ENCODE results near the gene PTPRK.
"Not testable (repeated sequence)": the region's sequence is repeated elsewhere in the genome, so short reads cannot be mapped to it uniquely, and the experiment has no call there.

PTPRK gene

DNA sequence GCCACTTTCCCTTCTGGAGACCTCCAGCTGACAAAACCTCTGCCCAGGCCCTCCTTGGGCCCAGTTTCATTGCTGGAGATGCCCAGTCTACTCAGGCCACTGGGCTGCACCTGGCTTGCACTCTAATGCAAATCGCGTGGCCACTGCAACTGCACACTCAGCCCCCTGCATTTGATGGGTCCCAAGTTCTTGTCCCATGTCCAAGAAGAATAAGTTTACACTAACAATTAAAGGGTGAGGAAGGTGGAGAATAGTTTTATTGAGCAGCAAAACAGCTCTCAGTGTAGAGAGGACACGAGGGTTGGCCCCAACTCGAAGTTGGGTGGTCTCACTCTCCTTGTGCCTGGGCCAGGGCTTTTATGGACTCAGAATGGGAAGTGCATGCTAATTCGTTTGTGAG lies 587.7 kb downstream of the PTPRK start:
- DNase-seq, result no peak
- intact Hi-C loops (cut with DNase I; ENCODE audit: low total_unique reads), result no loop called here
- TF ChIP-seq, protein P1, sequence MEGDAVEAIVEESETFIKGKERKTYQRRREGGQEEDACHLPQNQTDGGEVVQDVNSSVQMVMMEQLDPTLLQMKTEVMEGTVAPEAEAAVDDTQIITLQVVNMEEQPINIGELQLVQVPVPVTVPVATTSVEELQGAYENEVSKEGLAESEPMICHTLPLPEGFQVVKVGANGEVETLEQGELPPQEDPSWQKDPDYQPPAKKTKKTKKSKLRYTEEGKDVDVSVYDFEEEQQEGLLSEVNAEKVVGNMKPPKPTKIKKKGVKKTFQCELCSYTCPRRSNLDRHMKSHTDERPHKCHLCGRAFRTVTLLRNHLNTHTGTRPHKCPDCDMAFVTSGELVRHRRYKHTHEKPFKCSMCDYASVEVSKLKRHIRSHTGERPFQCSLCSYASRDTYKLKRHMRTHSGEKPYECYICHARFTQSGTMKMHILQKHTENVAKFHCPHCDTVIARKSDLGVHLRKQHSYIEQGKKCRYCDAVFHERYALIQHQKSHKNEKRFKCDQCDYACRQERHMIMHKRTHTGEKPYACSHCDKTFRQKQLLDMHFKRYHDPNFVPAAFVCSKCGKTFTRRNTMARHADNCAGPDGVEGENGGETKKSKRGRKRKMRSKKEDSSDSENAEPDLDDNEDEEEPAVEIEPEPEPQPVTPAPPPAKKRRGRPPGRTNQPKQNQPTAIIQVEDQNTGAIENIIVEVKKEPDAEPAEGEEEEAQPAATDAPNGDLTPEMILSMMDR (IDR thresholded peaks at IDR 0.05), result no peak

DNA sequence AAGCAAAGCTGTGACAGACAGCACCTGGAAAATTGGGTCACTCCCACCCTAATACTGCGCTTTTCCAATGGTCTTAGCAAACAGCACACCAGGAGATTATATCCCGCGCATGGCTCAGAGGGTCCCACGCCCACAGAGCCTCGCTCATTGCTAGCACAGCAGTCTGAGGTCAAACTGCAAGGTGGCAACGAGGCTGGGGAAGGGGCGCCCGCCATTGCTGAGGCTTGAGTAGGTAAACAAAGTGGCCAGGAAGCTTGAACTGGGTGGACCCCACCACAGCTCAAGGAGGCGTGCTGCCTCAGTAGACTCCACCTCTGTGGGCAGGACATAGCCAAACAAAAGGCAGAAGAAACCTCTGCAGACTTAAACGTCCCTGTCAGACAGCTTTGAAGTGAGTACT lies 594.0 kb downstream of the PTPRK start:
- DNase-seq; intact Hi-C loops (cut with DNase I; ENCODE audit: low total_unique reads): not testable (repeated sequence)

More for the DNA sequence above, 587.7 kb downstream of the PTPRK start:
- Histone ChIP-seq H3K4me1 (no peaks in the 10 kb centered on the region), H3K27me3 (no peaks in the 10 kb centered on the region), H3K4me3 (no peak overlapping the region), H3K27ac (no peak overlapping the region), H3K9me3 (peaks cover 0 to 7% (median 0%) of the 10 kb centered on the region in 3 donors), H3K36me3 (no peaks in the 10 kb centered on the region)

DNA sequence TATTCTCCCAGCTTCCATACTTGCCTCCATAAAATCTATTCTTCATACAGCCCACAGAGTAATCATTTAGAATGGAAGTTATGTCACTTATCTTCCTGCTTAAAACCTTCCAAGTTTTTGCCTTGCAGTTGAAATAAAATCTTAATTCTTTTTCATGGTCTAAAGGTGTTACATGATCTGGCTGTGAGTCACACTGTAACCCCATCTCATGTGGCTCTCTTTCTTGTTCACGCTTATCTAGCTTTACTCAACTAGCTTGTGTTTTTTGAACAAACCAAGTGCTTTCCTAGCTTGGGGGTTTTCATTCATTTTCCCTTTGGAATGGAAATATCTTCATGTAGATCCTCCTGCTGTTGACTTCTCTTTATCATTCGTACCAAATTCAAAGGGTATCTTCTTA lies 596.0 kb downstream of the PTPRK start:
- no peak for DNase-seq
- H3K27me3 ChIP-seq, result no peaks in the 10 kb centered on the region
- intact Hi-C loops (cut with DNase I; ENCODE audit: low total_unique reads), result no loop called here
- H3K4me1 ChIP-seq, result no peaks in the 10 kb centered on the region
- H3K9me3 ChIP-seq, result peaks cover 0 to 10% (median 10%) of the 10 kb centered on the region in 3 donors
- H3K27ac ChIP-seq, result no peak overlapping the region
- no peak overlapping the region for H3K4me3 ChIP-seq
- TF ChIP-seq, protein P1 (IDR thresholded peaks at IDR 0.05), result no peak
- no peaks in the 10 kb centered on the region for H3K36me3 ChIP-seq

More for the DNA sequence above, 594.0 kb downstream of the PTPRK start:
- not testable (repeated sequence) for H3K27ac ChIP-seq, H3K36me3 ChIP-seq, H3K4me1 ChIP-seq, H3K27me3 ChIP-seq, H3K4me3 ChIP-seq
- peaks cover 0 to 10% (median 10%) of the 10 kb centered on the region in 3 donors for H3K9me3 ChIP-seq

DNA sequence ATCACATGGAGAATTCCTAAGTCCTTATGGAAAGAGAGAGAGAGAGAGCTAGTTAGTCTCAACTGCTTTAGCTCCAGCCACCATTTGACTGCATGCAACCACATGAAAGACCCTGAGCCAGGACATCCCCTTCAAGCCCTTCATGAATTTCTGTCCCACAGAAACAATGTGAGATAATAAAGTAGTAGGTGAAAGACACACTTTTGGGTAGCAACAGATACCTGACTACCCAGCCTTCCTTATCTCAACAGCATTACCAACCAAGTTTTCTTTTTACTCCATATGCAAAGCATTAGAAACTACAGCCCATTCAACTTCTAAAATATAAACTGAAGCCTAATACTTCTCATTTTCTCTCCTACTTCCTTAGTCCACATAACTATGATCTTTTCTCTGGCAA lies 596.4 kb downstream of the PTPRK start:
- Histone ChIP-seq H3K27me3 (no peaks in the 10 kb centered on the region), H3K27ac (no peak overlapping the region), H3K9me3 (peaks cover 0 to 10% (median 10%) of the 10 kb centered on the region in 3 donors), H3K36me3 (no peaks in the 10 kb centered on the region), H3K4me3 (no peak overlapping the region), H3K4me1 (no peaks in the 10 kb centered on the region)
- DNase-seq, result no peak
- TF ChIP-seq, protein P1 (IDR thresholded peaks at IDR 0.05), result no peak
- intact Hi-C loops (cut with DNase I; ENCODE audit: low total_unique reads), result no loop called here

DNA sequence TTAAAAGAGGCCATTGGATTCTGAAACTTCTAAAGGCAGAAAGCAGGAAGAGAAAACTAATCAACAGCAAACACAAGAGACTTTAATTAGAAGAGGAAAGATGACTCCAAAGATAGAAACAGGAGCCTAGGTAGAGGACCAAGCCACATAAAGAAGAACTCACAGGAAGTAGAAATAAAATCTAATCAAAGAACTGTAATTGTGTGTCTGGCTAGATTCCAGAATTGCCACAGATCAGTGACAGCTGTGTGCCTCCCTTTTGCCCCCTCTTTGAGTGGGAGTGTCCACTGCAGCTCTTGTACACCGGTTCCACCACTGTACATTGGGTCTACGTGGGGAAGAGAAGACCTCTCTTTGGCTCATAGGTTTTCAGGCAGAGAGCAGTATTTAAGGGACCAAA lies 597.3 kb downstream of the PTPRK start:
- intact Hi-C loops (cut with DNase I; ENCODE audit: low total_unique reads), result no loop called here
- TF ChIP-seq, protein P1 (IDR thresholded peaks at IDR 0.05), result no peak
- peaks cover 0 to 10% (median 10%) of the 10 kb centered on the region in 3 donors for H3K9me3 ChIP-seq
- no peaks in the 10 kb centered on the region for H3K4me1 ChIP-seq
- no peaks in the 10 kb centered on the region for H3K36me3 ChIP-seq
- DNase-seq, result no peak
- no peaks in the 10 kb centered on the region for H3K27me3 ChIP-seq
- no peak overlapping the region for H3K4me3 ChIP-seq
- H3K27ac ChIP-seq, result no peak overlapping the region

DNA sequence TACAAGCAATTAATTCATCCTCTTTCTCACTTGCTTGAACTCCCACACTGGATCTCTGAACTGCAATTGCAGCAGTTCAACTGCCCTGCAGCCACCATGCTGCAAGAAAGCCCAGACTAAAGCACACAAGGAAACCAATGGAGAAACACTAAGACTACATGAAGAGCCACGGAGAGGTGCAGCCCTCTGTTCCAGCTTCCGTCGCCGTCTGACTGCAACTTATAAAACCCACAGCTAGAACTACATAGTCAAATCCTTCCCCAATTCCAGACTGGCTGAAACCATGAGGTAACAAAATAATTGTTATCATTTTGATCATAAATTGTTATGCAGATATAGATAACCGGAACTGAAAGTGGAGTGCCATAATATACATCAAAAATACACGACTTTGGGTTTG lies 598.4 kb downstream of the PTPRK start:
- no peaks in the 10 kb centered on the region for H3K4me1 ChIP-seq
- no peak overlapping the region for H3K4me3 ChIP-seq
- no peak for DNase-seq
- intact Hi-C loops (cut with DNase I; ENCODE audit: low total_unique reads), result no loop called here
- H3K9me3 ChIP-seq, result peaks cover 0 to 10% (median 10%) of the 10 kb centered on the region in 3 donors
- H3K27ac ChIP-seq, result no peak overlapping the region
- no peaks in the 10 kb centered on the region for H3K36me3 ChIP-seq
- no peaks in the 10 kb centered on the region for H3K27me3 ChIP-seq
- TF ChIP-seq, protein P1 (IDR thresholded peaks at IDR 0.05), result no peak

Measured in tibial artery (tissue), 4 donors.